Tibial nerve (tissue), 4 donors: ENCODE results near the gene SMIM41. TPM values are rescaled to one million over a fixed set of nuclear protein-coding genes. Genes with fewer than 3 reads are reported as not detected.
A peak's percentile ranks its signal among the peaks of the same experiment; 100 is the strongest.

ENCODE experiments used
- DNase-seq, 2 donors: peaks; one replicate each; pipeline ENCODE4 v3.0.0-alpha.2; 2019; ENCODE audit warnings: low spot score in 2 of 2
- H3K27ac ChIP-seq, 4 donors: fragments of 200-600 bp; sonication (generic) in 3 of 4; one replicate each; pipeline ENCODE4 v1.5.1; 2017 to 2019; ENCODE audit warnings: mild to moderate bottlenecking in 1 of 4
- H3K27me3 ChIP-seq, 2 donors: fragments of 200-600 bp; sonication (generic) in 1 of 2; one replicate each; pipeline versions ENCODE4 v1.5.1 to v1.6.0; 2017 to 2019
- H3K36me3 ChIP-seq, 3 donors: fragments of 200-600 bp; sonication (generic); one replicate each; pipeline ENCODE4 v1.5.1; 2018 to 2019
- H3K4me1 ChIP-seq, 4 donors: fragments of 200-600 bp; sonication (generic) in 3 of 4; one replicate each; pipeline ENCODE4 v1.5.1; 2017 to 2019
- H3K4me3 ChIP-seq, 4 donors: fragments of 200-600 bp; sonication (generic) in 3 of 4; one replicate each; pipeline ENCODE4 v1.5.1; 2017 to 2019; ENCODE audit warnings: mild to moderate bottlenecking in 1 of 4, moderate library complexity in 1 of 4
- H3K9me3 ChIP-seq, 4 donors: fragments of 200-600 bp; sonication (generic) in 3 of 4; one replicate each; pipeline ENCODE4 v1.5.1; 2017 to 2019
- EP300 ChIP-seq, 2 donors: sonication (generic); formaldehyde crosslinking; IDR thresholded peaks; one replicate each; pipeline ENCODE4 v1.6.1; 2017; ENCODE audit warnings: antibody characterized with exemption in 2 of 2, mild to moderate bottlenecking in 1 of 2
- POLR2A ChIP-seq, 2 donors: fragments of 450-650 bp; IDR thresholded peaks; one replicate each; pipeline ENCODE4 v1.6.1; 2017; ENCODE audit warnings: antibody characterized with exemption in 2 of 2, mild to moderate bottlenecking in 2 of 2, moderate library complexity in 2 of 2
- WGBS, 2 donors: methylation state at CpG; one replicate each; pipeline ENCODE4 v1.1.5; 2018; 5-methylcytosine and 5-hydroxymethylcytosine counted together
- total RNA-seq, 4 donors: library from RNA; depleted of rRNA; stranded (reverse); fragments of >200 nt; gene quantifications; one replicate each; pipeline ENCODE4 v1.1.0, GENCODE V29; 2016
- TF ChIP-seq, protein P1 (sequence below), 5 experiments: fragments of 200-600 bp in 3 of 5; fragments of 450-650 bp in 2 of 5; sonication (generic) in 3 of 5; IDR thresholded peaks; one replicate each; pipeline ENCODE4 v1.5.1; 2016 to 2019; ENCODE audit warnings: antibody characterized with exemption in 5 of 5, mild to moderate bottlenecking in 3 of 5, moderate library complexity in 2 of 5

The SMIM41 gene
- total RNA-seq, 4 donors from 2014 or later: 16.5 to 78.7 (median 39.3) TPM

GRCh38 chr12:52044292-52044983, 35.1 kb upstream of the SMIM41 start:
- peak; percentile 75 to 77 for DNase-seq
- Histone ChIP-seq H3K27me3 (no peaks in the 10 kb centered on the region), H3K27ac (peak overlapping the region; percentile 75 to 99 (median 82)), H3K4me3 (peak overlapping the region in 1 of 4 donors; percentile 16), H3K36me3 (no peaks in the 10 kb centered on the region), H3K4me1 (peaks cover 0 to 66% (median 34%) of the 10 kb centered on the region in 4 donors), H3K9me3 (no peaks in the 10 kb centered on the region)
- 41 to 44% methylated on average over 18 of the region's 18 CpGs for WGBS, 2 donors
- TF ChIP-seq, protein P1, sequence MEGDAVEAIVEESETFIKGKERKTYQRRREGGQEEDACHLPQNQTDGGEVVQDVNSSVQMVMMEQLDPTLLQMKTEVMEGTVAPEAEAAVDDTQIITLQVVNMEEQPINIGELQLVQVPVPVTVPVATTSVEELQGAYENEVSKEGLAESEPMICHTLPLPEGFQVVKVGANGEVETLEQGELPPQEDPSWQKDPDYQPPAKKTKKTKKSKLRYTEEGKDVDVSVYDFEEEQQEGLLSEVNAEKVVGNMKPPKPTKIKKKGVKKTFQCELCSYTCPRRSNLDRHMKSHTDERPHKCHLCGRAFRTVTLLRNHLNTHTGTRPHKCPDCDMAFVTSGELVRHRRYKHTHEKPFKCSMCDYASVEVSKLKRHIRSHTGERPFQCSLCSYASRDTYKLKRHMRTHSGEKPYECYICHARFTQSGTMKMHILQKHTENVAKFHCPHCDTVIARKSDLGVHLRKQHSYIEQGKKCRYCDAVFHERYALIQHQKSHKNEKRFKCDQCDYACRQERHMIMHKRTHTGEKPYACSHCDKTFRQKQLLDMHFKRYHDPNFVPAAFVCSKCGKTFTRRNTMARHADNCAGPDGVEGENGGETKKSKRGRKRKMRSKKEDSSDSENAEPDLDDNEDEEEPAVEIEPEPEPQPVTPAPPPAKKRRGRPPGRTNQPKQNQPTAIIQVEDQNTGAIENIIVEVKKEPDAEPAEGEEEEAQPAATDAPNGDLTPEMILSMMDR (IDR thresholded peaks at IDR 0.05): no peak
- TF ChIP-seq POLR2A (IDR thresholded peaks at IDR 0.05) (peak in 1 of 2 donors; percentile 47), EP300 (IDR thresholded peaks at IDR 0.05) (peak; percentile 68 to 69)

DNA sequence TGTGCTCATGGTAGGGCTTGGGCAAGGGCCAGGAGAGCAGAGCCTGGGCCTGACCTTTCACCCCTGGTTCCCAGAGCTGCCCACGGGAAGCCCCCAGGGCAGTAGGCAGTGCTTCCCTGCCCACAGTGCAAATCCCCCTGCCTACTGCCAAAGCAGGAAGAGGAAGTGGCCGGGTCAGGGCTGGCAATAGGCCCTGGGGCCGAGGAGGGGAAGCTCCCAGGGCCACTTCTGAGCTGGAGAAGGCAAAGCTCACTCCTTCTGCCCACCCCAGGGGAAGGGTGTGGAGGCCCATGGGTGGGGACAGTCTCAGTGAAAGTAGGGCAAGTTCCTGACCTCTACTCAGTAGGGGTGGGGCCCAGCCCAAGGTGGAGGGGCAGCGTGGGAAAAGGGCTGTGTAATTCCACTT, 33.7 kb upstream of the SMIM41 start:
- Histone ChIP-seq H3K27ac (peak overlapping the region; percentile 75 to 99 (median 82)), H3K36me3 (no peaks in the 10 kb centered on the region), H3K27me3 (no peaks in the 10 kb centered on the region), H3K4me1 (peaks cover 0 to 77% (median 43%) of the 10 kb centered on the region in 4 donors), H3K9me3 (no peaks in the 10 kb centered on the region), H3K4me3 (no peak overlapping the region)
- TF ChIP-seq POLR2A (IDR thresholded peaks at IDR 0.05): peak in 1 of 2 donors; percentile 23
- TF ChIP-seq, protein P1 (IDR thresholded peaks at IDR 0.05): no peak
- TF ChIP-seq EP300 (IDR thresholded peaks at IDR 0.05): peak; percentile 38 to 64
- 13 to 18% methylated on average over 4 of the region's 4 CpGs for WGBS, 2 donors
- DNase-seq: no peak

DNA sequence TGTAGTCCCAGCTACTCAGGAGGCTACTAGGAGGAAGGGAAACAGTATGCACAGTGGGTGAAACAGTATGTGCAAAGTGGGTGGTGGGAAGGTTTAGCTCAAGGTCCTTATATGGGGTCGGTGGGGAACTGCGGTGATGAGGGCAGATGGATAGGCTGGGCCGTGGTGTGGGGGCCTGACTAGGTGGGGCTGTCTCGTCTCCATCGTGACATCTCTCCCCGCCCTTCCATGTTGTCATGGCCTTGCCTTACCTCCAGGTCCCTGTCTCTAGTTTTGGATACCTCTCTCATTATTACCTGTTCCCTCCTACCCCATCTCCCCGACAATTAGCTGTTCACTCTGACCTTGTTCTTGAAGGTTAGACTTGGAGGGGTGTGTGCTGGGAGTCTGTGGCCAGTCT, 32.6 kb upstream of the SMIM41 start:
- Histone ChIP-seq H3K27ac (peak overlapping the region in 3 of 4 donors; percentile 81 to 99 (median 83)), H3K27me3 (no peaks in the 10 kb centered on the region), H3K9me3 (no peaks in the 10 kb centered on the region), H3K4me1 (peaks cover 0 to 70% (median 41%) of the 10 kb centered on the region in 4 donors), H3K36me3 (no peaks in the 10 kb centered on the region), H3K4me3 (no peak overlapping the region)
- WGBS, 2 donors: 90 to 96% methylated on average over 7 of the region's 7 CpGs
- TF ChIP-seq EP300 (IDR thresholded peaks at IDR 0.05) (no peak), POLR2A (IDR thresholded peaks at IDR 0.05) (no peak)
- TF ChIP-seq, protein P1 (IDR thresholded peaks at IDR 0.05): no peak
- no peak for DNase-seq

GRCh38 chr12:52049286-52049685, 30.2 kb upstream of the SMIM41 start:
- TF ChIP-seq, protein P1 (IDR thresholded peaks at IDR 0.05): no peak
- DNase-seq: no peak
- no peaks in the 10 kb centered on the region for H3K27me3 ChIP-seq
- no peaks in the 10 kb centered on the region for H3K9me3 ChIP-seq
- WGBS, 2 donors: 73 to 74% methylated on average over 4 of the region's 4 CpGs
- peaks cover 0 to 10% (median 0%) of the 10 kb centered on the region in 3 donors for H3K36me3 ChIP-seq
- H3K4me3 ChIP-seq: no peak overlapping the region
- peaks cover 0 to 51% (median 31%) of the 10 kb centered on the region in 4 donors for H3K4me1 ChIP-seq
- peak overlapping the region in 2 of 4 donors; percentile 98 to 99 for H3K27ac ChIP-seq

DNA sequence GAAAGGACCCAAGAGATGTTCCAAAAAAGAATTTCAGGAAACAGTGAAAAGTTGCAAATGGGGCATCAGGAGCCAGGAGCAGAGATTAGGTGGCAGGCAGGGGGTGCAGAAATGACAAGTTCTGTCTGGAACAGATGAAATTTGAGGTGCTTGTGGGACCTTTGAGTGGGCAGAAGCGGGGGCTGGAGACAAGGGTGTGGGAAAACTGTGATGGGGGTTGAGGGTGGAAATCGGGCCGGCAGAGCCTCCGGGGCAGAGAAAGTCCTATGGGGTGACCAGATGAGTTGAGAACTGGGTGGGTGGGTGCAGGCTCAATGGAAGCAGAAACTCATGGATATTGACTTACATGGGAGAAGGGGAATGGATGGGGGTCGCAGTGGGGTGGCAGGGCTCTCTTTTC, 29.8 kb upstream of the SMIM41 start:
- no peaks in the 10 kb centered on the region for H3K9me3 ChIP-seq
- H3K27me3 ChIP-seq: no peaks in the 10 kb centered on the region
- DNase-seq: no peak
- 83 to 84% methylated on average over 5 of the region's 5 CpGs for WGBS, 2 donors
- peaks cover 0 to 14% (median 0%) of the 10 kb centered on the region in 3 donors for H3K36me3 ChIP-seq
- peaks cover 0 to 51% (median 31%) of the 10 kb centered on the region in 4 donors for H3K4me1 ChIP-seq
- TF ChIP-seq, protein P1 (IDR thresholded peaks at IDR 0.05): no peak
- TF ChIP-seq POLR2A (IDR thresholded peaks at IDR 0.05) (no peak), EP300 (IDR thresholded peaks at IDR 0.05) (no peak)
- H3K27ac ChIP-seq: peak overlapping the region; percentile 98 to 100 (median 98)
- no peak overlapping the region for H3K4me3 ChIP-seq
